Measurements from ENCODE around the gene LIPC. TPM values are rescaled to one million over a fixed set of nuclear protein-coding genes. Genes with fewer than 3 reads are reported as not detected.
A peak's percentile ranks its signal among the peaks of the same experiment; 100 is the strongest.
"Not testable (repeated sequence)": the region's sequence is repeated elsewhere in the genome, so short reads cannot be mapped to it uniquely, and the experiment has no call there.

Gene LIPC
- polyA plus RNA-seq, 1 donor from 2014 or later: 0.95 TPM

DNA sequence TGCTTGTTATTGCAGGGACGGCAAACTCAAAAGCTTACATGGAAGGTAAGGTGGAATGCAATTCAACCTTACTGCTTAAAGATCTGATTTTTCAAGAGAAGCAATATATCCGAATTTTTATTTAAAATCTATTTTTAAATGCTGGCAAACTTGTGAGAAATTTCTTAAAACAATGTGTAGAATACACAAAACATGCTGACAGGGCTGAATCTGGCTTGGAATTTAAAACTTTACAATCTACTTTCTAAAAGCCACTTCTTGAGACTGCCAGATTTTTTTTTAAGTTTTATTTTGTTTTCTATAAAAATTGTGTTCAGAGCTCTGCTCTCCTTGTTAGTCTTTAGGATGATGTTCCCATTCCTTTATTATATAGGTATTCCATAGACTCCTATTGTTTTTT, 171.0 kb downstream of the LIPC start:
- no peak overlapping the region for H3K27ac Mint-ChIP-seq
- H3K4me3 Mint-ChIP-seq: no peak overlapping the region
- H3K27me3 Mint-ChIP-seq: no peaks in the 10 kb centered on the region
- H3K9me3 Mint-ChIP-seq: no peaks in the 10 kb centered on the region
- H3K36me3 Mint-ChIP-seq: peaks cover 17% of the 10 kb centered on the region
- no peaks in the 10 kb centered on the region for H3K4me1 Mint-ChIP-seq

DNA sequence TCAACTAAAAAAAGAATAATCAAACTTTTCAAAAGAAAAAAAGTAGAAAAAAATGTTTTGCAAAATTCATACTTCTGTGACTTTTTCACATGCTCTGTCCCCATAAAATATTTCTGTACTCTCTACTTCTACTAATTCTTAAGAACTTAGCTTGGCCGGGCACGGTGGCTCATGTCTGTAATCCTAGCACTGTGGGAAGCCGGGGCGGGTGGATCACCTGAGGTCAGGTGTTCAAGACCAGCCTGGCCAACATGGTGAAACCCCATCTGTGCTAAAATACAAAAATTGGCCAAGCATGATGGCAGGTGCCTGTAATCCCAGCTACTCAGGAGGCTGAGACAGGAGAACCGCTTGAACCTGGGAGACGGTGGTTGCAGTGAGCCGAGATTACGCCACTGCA, 172.1 kb downstream of the LIPC start:
- H3K27me3 Mint-ChIP-seq, H3K9me3 Mint-ChIP-seq, H3K27ac Mint-ChIP-seq, H3K4me1 Mint-ChIP-seq, H3K4me3 Mint-ChIP-seq: not testable (repeated sequence)
- H3K36me3 Mint-ChIP-seq: peaks cover 18% of the 10 kb centered on the region

DNA sequence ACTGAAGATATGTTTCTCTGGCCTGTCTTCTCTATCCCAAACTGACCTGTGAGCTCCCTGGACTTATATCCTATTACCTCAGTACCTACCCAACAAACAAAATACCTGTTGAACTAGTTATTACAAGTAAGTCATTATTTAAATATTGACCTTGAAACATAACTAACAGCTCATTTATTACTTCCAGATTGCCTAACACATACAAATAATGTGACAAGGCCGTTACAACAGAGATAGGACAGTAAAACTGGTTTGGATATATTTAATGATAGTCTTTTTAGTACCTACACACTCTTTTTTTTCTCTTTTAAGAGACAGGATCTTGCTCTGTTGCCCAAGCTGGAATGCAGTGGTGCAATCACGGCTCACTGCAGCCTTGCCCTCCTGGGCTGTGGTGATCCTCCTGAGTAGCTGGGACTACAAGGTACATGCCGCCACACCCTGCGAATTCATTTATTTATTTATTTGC, 172.7 kb downstream of the LIPC start:
- Mint-ChIP-seq H3K4me1 (no peaks in the 10 kb centered on the region), H3K27ac (no peak overlapping the region), H3K4me3 (no peak overlapping the region), H3K9me3 (no peaks in the 10 kb centered on the region), H3K36me3 (peaks cover 23% of the 10 kb centered on the region), H3K27me3 (no peaks in the 10 kb centered on the region)

DNA sequence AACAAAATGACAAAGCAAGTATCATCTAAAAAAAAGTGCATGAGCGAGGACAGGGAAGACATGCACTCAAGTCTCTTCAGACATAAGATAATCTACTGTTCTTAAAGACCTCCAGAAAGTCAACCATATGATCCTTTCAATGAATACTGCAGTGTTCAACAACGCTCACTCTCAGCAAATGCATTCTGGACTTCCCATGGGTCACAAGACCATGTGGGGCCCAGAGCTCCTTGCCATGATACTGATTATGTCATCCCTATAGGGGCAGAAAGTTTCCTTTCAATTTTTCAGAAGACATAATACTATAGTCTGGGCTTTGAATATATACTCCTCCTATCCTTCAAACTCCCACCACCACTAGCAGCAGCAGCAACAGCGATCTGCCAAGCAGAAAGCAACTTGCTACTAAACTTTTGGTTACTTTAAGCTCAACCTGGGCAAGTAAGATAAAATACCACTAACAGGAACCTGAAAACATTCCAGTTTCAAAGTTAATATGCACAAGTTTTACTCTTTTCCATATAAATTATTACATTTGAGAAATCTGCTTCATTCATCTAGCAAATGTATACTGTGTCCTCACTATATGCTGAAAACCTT, 174.2 kb downstream of the LIPC start:
- no peak overlapping the region for H3K27ac Mint-ChIP-seq
- peak overlapping the region in 1 of 4 donors; percentile 5 for H3K4me3 Mint-ChIP-seq
- no peaks in the 10 kb centered on the region for H3K27me3 Mint-ChIP-seq
- no peaks in the 10 kb centered on the region for H3K9me3 Mint-ChIP-seq
- H3K4me1 Mint-ChIP-seq: no peaks in the 10 kb centered on the region
- peaks cover 28% of the 10 kb centered on the region for H3K36me3 Mint-ChIP-seq

DNA sequence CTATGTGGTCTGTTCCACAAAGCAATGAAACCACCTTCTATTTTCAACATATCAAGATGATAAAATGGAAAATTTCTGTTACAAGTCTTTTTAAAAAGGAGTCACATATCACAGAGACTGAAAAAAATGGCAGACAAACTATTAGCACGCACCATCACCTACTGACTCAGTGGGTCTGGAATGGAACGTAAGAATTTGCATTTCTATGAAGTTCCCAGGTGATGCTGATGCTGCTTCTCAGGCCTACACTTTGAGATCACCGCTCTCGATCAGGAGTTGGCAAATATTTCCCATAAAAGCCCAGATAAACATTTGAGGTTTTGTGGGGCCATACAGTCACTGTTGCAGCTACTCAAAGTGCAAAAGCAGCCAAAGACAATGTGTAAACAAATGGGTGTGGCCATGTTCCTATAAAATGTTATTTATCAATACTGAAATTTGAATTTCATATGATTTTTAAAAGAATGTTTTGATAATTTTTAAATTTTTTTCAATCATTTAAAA, 174.8 kb downstream of the LIPC start:
- Mint-ChIP-seq H3K36me3 (peaks cover 30% of the 10 kb centered on the region), H3K9me3 (no peaks in the 10 kb centered on the region), H3K4me3 (no peak overlapping the region), H3K27ac (no peak overlapping the region), H3K27me3 (no peaks in the 10 kb centered on the region), H3K4me1 (no peaks in the 10 kb centered on the region)

DNA sequence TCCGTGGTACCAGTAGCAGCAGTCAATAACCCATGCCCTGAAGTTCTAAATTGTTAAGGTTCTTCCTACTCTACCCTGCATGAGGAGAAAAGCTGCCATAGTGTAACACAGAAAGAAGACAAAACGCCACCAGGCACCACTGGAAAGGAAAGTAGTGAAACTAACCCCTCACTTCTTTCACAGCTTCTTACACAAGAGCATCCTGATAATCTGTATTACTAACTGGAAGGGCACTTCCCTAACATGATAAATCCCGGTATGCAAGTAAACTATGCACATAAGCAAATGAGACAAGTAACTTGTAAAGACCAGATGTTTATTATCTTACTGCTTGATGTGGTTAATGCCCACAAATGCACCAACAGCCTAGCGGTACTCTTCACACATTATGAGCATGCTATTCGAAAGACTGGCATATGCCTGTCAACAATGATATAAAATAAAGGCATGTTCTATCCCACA, 176.4 kb downstream of the LIPC start:
- no peaks in the 10 kb centered on the region for H3K4me1 Mint-ChIP-seq
- no peak overlapping the region for H3K4me3 Mint-ChIP-seq
- H3K27me3 Mint-ChIP-seq: no peaks in the 10 kb centered on the region
- H3K36me3 Mint-ChIP-seq: peaks cover 29% of the 10 kb centered on the region
- H3K9me3 Mint-ChIP-seq: no peaks in the 10 kb centered on the region
- H3K27ac Mint-ChIP-seq: peak overlapping the region in 1 of 3 donors; percentile 76

DNA sequence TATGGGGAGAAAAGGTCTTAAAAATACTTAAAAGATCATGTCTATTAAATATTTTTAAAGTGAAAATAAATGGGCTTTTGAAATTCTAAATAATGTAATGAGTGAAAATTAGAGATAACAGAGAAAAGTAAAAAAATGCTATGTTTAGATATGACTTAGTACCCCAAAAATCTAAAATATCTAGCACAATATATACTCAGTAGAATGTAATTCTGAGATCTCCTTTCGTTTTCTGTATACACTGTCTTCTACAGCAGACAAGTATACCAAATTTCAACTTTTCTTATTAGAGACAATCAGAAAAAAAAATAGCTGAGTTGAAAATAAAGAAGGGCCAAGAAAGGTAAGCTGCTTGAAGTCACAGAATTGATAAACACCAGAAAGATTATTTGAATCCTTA, 176.9 kb downstream of the LIPC start:
- Mint-ChIP-seq H3K27ac (peak overlapping the region in 1 of 3 donors; percentile 76), H3K4me1 (no peaks in the 10 kb centered on the region)

DNA sequence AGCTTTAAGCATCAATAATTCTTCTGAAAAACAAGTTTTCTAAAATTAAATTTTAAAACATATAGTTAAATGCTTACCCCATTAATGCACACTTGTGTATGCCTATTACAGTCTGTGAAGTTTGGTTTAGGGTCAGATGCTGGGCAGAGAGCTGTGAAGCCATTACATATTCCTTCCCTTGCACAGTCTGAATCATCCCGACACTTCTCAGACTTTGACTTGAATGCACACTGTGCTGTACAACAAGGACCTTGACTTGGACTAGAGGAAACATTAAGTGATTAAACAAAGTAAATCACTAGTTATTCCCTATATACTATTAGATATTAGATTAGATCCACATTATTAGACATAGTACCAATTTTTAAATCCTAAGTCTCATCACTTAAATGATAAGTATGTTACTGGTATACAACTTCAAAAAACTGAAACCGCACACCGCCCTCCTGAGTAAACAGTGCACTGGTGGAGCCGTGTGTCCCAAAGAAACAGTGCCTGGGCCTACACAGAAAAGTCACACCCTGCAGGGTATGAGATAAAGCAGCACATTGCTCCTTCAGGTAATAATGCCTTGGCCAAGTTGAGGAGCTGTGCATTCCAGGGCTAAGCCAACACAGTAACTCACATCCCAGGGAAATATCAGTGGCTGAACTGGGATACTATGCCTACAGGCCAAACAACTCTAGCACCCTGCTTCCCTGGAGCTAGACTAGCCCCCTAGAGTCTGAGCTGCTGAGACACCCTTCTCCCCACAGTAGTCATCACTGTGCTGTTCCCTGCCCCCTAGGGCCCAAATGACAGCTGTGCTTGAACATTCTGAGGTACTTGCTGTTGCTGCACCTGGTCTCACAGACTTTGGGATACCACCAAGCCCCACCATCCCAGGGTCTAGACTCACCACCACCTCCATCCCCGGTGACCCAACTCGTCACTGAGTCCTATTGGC, 180.2 kb downstream of the LIPC start:
- Mint-ChIP-seq H3K9me3 (peaks cover 4 to 12% (median 8%) of the 10 kb centered on the region in 3 donors), H3K36me3 (peaks cover 36% of the 10 kb centered on the region), H3K4me1 (peaks cover 0 to 2% (median 0%) of the 10 kb centered on the region in 3 donors), H3K27me3 (no peaks in the 10 kb centered on the region), H3K4me3 (no peak overlapping the region), H3K27ac (no peak overlapping the region)

More for the DNA sequence above, 176.9 kb downstream of the LIPC start:
- Mint-ChIP-seq H3K4me3 (no peak overlapping the region), H3K9me3 (peaks cover 0 to under 1% (median 0%) of the 10 kb centered on the region in 3 donors), H3K27me3 (no peaks in the 10 kb centered on the region), H3K36me3 (peaks cover 28% of the 10 kb centered on the region)

DNA sequence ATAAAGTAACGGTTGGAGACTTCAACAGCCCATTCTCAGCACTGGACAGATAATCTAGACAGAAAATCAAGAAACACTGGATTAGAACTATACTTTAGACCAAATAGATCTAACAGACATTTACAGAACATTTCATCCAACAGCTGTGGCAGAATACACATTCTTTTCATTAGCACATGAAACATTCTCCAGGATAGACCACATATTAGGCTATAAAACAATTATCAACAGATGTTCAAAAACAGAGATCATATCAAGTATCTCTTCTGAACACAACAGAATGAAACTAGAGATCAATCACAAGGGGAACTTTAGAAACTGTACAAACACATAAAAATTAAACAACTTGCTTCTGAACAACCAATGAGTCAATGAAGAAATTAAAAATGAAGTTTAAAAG, 184.4 kb downstream of the LIPC start:
- Mint-ChIP-seq H3K27ac (peak overlapping the region in 1 of 3 donors; percentile 29), H3K4me3 (no peak overlapping the region), H3K27me3 (no peaks in the 10 kb centered on the region), H3K9me3 (peaks cover 6 to 19% (median 10%) of the 10 kb centered on the region in 3 donors), H3K36me3 (peaks cover 40% of the 10 kb centered on the region), H3K4me1 (peaks cover 5 to 7% (median 5%) of the 10 kb centered on the region in 3 donors)
